Lower leg skin (tissue), 4 donors: Measurements from ENCODE around the gene CDC20. TPM values are rescaled to one million over a fixed set of nuclear protein-coding genes. Genes with fewer than 3 reads are reported as not detected.
A peak's percentile ranks its signal among the peaks of the same experiment; 100 is the strongest.

Experiments
- DNase-seq, 2 donors: peaks; one replicate each; pipeline ENCODE4 v3.0.0-alpha.2; 2019; ENCODE audit warnings: low spot score in 2 of 2
- H3K4me3 ChIP-seq: fragments of 200-600 bp; sonication (generic); 2 replicates; pipeline ENCODE4 v1.5.1; 2017; ENCODE audit warnings: mild to moderate bottlenecking, low read depth; ENCODE audit not compliant: poor library complexity, severe bottlenecking
- POLR2A ChIP-seq, 2 donors: fragments of 450-650 bp; IDR thresholded peaks; one replicate each; pipeline ENCODE4 v1.6.1; 2016 to 2017; ENCODE audit warnings: antibody characterized with exemption in 2 of 2, mild to moderate bottlenecking in 1 of 2, moderate library complexity in 1 of 2
- WGBS, 2 donors: methylation state at CpG; one replicate each; pipeline ENCODE4 v1.1.5; 2018; 5-methylcytosine and 5-hydroxymethylcytosine counted together
- intact Hi-C: fragments of 100-400 bp; cut with DNase I; formaldehyde crosslinking; loops from one replicate; pipeline ENCODE4 v1.15.0; 2023; ENCODE audit warnings: low total_unique reads
- total RNA-seq, 4 donors: library from RNA; depleted of rRNA; stranded (reverse); fragments of >200 nt; gene quantifications; one replicate each; pipeline ENCODE4 v1.1.0, GENCODE V29; 2016
- TF ChIP-seq, protein P1 (sequence below), 3 donors: fragments of 450-650 bp; IDR thresholded peaks; one replicate each; pipeline ENCODE4 v1.5.1; 2016; ENCODE audit warnings: antibody characterized with exemption in 3 of 3, mild to moderate bottlenecking in 3 of 3, moderate library complexity in 2 of 3

The CDC20 gene
- total RNA-seq, 4 donors from 2014 or later: 2.7 to 12.1 (median 6.5) TPM

DNA sequence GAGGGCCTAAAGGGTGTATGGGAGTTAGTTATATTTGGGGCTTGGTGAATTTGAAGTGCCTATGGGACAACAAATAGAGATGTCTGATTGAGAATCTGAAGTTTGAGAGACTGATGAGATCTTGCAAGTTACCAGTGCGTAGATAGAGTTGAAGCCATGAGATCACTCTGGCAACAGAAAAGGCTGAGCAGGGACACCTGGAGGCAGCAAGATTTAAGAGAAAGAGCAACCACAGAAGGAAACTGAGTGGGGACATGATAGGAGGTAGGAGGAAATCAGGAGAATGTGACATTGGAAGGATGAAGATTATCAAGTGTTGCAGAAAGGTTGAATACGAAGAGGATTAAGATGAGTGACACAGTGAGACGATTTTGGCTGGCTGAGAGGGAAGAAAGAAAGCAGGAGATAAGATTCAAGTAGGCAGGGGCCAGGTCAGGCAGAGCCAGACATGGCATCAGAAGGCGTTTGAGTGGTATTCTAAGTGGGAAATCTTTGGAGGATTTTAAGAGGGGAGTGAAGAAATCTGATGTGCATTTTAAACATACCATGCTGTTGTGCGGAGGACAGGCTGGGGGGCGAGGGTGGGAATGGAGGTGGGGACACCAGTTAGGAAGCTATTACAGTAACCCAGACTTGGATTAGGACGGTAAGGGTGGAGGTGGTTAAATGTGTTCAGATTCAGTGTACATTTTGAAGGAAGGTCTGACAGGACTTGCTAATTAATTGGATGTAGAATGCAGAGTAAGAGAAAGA is 24.2 kb upstream of the CDC20 start:
- intact Hi-C loops: no loop called here
- peak in 1 of 2 donors; percentile 50 for DNase-seq
- WGBS, 2 donors: 80 to 81% methylated on average over 7 of the region's 7 CpGs
- TF ChIP-seq, protein P1, sequence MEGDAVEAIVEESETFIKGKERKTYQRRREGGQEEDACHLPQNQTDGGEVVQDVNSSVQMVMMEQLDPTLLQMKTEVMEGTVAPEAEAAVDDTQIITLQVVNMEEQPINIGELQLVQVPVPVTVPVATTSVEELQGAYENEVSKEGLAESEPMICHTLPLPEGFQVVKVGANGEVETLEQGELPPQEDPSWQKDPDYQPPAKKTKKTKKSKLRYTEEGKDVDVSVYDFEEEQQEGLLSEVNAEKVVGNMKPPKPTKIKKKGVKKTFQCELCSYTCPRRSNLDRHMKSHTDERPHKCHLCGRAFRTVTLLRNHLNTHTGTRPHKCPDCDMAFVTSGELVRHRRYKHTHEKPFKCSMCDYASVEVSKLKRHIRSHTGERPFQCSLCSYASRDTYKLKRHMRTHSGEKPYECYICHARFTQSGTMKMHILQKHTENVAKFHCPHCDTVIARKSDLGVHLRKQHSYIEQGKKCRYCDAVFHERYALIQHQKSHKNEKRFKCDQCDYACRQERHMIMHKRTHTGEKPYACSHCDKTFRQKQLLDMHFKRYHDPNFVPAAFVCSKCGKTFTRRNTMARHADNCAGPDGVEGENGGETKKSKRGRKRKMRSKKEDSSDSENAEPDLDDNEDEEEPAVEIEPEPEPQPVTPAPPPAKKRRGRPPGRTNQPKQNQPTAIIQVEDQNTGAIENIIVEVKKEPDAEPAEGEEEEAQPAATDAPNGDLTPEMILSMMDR (IDR thresholded peaks at IDR 0.05): no peak
- no peak for TF ChIP-seq POLR2A (IDR thresholded peaks at IDR 0.05)
- H3K4me3 ChIP-seq: no peak overlapping the region

GRCh38 chr1:43337588-43337987 is 21.2 kb upstream of the CDC20 start, which contains the start of gene MPL:
Gene MPL, plus strand, starts transcription at chr1:43337818. Its CDS starts 31 bp downstream, at chr1:43337849.
- intact Hi-C loops: no loop called here
- WGBS, 2 donors: 86 to 88% methylated on average over 3 of the region's 3 CpGs
- no peak within 1 kb of the TSS for H3K4me3 ChIP-seq
- DNase-seq: peak in 1 of 2 donors; percentile 76
- TF ChIP-seq POLR2A (IDR thresholded peaks at IDR 0.05): no peak
- TF ChIP-seq, protein P1 (IDR thresholded peaks at IDR 0.05): no peak

- intact Hi-C loops: no loop called here
- DNase-seq: peak in 1 of 2 donors; percentile 59
- TF ChIP-seq, protein P1 (IDR thresholded peaks at IDR 0.05): no peak
- TF ChIP-seq POLR2A (IDR thresholded peaks at IDR 0.05): no peak
- no peak overlapping the region for H3K4me3 ChIP-seq
- WGBS, 2 donors: 87 to 89% methylated on average over 5 of the region's 5 CpGs
Observed at GRCh38 chr1:43338001-43338400, 20.8 kb upstream of the CDC20 start.

DNA sequence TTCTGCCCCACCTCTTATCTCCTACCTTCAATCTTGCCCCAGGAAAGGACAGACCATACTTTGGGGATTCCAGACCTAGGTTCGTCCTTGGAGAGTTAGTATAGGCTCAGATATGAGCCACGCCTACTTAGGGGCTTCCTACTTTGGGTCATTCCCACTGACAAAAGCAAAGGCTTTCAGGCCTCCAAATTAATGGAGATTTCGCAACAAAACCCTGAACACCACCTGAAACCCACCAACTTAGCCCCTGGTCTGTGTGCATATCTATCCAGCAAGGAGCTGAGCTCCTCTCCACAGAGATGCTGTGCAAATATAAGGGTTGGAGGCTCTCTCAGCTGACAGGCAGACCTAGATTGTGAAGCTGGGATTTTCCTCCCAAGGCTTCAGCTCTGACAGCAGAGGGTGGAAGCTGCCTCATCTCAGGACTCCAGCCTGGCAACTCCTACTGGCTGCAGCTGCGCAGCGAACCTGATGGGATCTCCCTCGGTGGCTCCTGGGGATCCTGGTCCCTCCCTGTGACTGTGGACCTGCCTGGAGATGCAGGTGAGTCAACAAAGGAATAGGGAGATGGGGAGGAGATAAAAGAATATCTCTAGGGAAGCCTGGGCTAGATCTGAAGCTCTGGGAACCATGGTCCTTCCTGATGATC is 19.1 kb upstream of the CDC20 start:
- WGBS, 2 donors: 90 to 93% methylated on average over 6 of the region's 6 CpGs
- peak in 1 of 2 donors; percentile 58 for DNase-seq
- no peak overlapping the region for H3K4me3 ChIP-seq
- intact Hi-C loops: no loop called here
- TF ChIP-seq POLR2A (IDR thresholded peaks at IDR 0.05): no peak
- TF ChIP-seq, protein P1 (IDR thresholded peaks at IDR 0.05): no peak

DNA sequence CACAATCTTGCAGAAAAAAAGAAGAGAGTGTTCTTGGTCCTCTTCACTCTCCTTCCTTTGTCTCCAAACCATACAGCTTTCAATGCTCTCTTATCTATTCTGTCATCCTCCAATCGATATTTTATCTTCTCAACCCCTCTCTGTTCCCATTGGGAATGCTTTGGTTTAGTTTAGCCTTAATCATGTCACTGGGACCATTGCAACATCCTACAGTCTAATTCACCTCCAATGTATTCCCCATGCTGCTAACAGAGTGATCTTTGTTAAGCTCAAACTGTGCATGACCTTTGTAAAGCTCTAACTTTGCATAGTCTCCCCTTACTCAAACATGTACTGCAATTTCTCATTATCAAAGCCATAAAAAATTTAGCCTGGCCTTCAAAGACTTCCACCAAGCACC is 18.2 kb upstream of the CDC20 start:
- TF ChIP-seq POLR2A (IDR thresholded peaks at IDR 0.05): no peak
- TF ChIP-seq, protein P1 (IDR thresholded peaks at IDR 0.05): no peak
- DNase-seq: no peak
- intact Hi-C loops: no loop called here
- 72 to 78% methylated on average over 1 of the region's 1 CpG for WGBS, 2 donors
- H3K4me3 ChIP-seq: no peak overlapping the region
